HG03039 (cell line): ENCODE results near the gene PMS2.
"Not testable (repeated sequence)": the region's sequence is repeated elsewhere in the genome, so short reads cannot be mapped to it uniquely, and the experiment has no call there.

ENCODE experiments used
- ATAC-seq: cut with Tn5 transposase; IDR thresholded peaks from one replicate; pipeline ENCODE4 v1.9.1; 2021; ENCODE audit warnings: mild to moderate bottlenecking, moderate library complexity; ENCODE audit not compliant: unreplicated experiment

PMS2 gene

DNA sequence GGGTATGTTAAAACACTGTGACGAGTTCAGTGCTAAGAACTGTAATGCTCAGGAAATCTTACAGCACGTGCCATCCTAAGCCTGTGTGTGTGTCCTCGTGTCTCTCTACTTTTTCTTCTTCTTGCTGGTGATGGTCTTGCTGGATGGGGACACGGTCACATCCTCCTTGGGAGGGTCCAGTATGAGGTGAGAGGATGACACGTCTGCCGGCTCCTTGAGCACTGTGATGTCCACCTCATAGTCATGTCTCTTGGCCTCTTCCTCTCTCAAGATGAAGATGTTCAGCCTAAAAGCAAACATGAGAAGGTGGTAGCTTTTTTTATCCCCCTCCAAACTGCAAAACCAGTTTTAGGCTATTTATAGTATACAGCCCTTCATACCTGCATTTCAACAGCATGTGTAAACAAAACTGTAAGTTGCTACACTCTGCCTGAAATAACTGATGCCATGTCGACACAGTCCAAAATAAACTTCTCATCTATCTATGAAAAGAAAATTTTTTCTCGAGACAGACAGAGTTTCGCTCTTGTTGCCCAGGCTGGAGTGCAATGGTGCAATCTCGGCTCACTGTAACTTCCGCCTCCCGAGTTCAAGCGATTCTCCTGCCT, 82.5 kb downstream of the PMS2 start:
- ATAC-seq, result not testable (repeated sequence)

DNA sequence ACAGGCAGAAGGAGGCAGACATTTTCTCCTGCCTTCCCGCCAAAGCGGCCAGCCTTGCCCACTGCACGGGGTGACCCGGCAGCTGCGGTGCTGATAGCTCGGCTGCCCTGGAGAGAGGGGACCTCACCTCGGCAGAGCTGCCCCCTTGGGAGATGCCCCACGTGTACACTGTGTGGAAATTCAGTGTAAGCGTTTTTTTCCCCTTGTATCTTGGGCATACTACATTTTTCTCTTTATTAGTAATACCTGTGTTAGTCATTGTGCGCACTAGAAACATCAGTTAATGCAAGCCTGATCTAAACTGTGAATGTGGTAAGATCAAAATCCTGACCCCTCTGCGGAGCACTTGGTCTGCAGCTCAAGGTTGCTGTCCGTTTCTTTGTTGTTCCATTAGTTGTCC, 84.2 kb downstream of the PMS2 start:
- ATAC-seq, result not testable (repeated sequence)

DNA sequence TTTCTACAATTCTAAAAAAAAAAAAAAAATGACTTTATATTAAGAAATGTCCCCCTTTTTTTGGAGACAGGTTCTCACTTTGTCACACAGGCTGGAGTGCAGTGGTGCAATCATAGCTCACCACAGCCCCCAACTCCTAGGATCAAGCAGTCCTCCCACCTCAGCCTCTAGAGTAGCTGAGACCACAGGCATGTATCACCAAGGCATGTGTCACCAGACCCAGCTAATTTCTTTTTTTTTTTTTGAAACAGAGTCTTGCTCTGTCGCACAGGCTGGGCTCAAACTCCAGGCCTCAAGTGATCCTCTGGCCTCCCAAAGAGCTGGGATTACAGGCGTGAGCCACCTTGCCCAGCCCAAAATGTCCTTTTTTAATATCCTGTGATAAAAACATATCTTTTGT, 84.7 kb downstream of the PMS2 start:
- ATAC-seq, result not testable (repeated sequence)
